GM19023 (cell line): Measurements from ENCODE around the gene SDR42E1.
"Not testable (repeated sequence)": the region's sequence is repeated elsewhere in the genome, so short reads cannot be mapped to it uniquely, and the experiment has no call there.

Experiments
- ATAC-seq: cut with Tn5 transposase; IDR thresholded peaks from one replicate; pipeline ENCODE4 v1.9.1; 2021; ENCODE audit warnings: mild to moderate bottlenecking, moderate library complexity; ENCODE audit not compliant: unreplicated experiment

Gene SDR42E1

DNA sequence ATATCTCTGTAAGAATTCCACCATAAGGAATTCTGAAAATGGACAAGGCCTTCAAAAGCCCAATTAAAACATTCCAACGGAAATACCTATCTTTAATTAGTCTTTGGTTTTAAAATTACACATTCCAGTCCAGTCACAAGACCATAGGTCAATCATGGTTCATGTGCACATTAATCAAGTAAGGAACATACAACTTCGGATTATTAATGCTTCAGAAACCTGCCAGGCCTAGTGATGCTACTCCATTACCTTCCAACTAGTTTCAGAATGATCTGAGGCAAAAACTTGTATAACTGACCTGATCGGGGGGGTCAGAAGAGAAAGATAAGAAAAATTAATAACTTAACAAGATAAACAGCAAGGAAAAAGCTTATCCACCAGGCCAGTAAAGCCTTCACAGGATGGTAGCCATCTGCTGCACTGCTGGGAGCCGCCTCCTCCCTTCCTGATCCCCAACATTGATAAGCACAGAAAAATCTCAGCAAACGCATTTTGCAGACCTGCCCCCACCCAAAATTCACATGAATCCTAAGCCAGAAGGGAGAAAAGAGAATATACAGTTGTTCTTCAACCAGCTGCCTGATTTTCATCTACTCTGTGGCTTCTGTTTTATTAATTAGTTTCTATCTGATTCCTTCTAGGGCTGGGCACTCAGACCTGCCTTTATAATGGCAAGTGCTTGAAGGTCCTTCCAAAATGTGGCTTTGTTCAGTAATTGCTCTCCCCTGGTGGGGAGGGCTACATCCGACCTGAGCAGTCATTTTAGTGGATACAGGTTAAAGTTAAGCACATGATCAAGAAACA, 6.0 kb downstream of the SDR42E1 start:
- no peak for ATAC-seq

DNA sequence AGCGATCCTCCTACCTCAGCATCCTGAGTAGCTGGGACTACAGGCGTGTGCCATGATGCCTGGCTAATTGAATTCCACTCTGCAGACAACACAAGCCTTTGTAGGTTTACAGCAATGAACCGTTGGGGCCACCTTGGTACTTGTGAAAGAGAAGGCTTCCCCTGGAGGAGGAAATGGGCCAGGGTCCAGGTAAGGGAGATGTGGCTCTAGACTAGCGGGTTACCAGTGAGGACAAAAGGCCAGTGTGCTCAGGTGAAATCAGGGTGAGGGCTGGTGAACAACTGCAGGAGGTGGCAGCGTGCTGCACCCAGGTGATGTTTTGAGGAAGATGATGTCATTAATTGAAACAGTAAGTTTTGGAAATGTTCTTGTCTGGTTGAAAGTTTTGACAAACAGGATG, 6.7 kb downstream of the SDR42E1 start:
- ATAC-seq: no peak

DNA sequence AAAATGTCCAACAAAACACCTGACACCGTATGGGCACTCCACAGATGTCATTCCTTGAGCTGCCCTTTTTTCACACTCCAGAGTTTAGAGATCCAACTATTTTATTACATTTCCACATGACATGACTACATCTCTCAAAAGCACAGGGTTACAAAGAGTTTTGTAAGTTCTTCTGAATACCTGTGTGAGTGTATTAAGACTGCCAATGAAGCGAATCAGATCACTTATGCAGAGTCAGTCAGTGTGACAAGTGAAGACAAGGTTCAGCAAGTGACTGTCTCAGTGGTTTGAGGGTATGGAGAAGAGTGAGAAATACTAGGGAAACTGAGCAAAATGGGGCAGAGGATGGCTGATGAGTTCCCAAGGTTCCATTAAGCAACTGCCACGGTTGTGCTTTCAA, 8.4 kb downstream of the SDR42E1 start:
- ATAC-seq: no peak

DNA sequence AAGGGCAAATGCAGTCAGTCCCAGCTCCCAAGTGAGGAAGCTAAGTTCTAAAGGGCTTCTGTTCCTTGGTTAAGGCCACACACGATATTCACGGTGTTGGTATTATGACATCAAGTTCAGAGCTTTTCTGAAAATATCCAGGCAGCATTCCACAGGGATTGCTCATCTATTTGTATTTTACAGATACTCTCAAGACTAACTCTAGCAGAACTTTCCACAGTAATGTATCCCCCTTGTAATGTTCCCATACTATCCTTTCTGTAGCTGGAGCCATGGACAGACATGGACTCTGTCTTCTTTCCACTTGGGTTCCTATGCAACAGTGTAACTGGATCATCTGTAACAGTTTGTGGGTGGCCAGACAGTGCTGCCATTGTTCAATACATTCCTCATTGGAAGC, 13.5 kb downstream of the SDR42E1 start:
- ATAC-seq: no peak

DNA sequence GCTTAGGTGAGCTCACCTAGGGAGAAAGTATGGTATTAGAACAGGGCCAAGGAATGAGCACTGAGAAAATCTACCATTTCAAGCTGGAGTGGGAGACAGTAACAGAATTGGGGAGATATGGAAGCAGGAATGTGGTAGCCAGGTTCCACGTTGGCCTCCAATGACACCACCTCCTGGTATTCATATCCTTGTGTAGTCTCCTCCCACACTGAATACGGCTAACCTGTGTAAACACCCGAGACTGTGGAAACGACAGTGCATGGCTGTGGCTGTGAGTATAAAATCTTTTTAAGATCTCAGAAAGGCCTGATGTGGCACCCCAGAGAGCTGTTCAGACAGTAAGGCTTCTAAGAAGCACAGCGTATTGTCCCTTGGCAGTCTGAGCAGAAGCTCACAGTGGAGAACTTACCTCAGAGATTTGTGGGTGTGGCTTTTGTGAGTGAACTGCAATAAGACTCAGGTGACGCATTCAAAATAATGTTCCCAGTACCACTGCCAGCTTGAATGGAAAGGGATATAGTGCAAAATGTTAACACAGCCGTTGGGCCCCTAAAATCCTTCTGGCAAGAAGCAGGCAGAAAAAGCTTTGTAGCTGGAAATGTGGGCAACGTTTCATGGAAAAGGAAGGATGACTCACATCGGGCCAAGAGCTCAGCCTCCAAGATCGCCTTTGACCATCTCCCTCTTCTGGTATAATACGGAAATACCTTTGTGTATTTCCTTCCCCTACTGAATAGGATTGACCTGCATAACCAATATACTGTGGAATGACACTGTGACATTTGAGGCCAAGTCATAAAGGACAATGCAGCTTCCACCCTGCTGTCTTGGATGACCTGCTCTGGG, 14.4 kb downstream of the SDR42E1 start:
- ATAC-seq: no peak

DNA sequence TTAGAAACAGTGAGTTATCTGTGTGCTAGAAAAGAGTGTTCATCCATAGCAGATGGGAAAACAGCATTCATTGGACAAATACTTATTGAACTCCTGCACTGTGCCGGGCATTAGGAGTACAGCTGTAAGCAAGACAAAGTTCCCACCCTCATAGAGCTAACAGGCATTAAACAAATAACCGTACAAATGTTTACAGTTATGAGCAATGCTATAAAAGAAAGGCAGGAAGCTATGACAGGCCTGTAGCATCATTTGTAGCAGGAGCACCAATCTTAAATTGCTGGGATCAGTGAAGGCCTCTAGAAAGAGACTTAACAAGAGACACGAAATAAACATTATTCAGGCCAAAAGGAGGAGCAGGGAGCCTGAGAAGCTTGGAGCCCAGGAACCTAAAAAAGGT, 15.6 kb downstream of the SDR42E1 start:
- no peak for ATAC-seq

DNA sequence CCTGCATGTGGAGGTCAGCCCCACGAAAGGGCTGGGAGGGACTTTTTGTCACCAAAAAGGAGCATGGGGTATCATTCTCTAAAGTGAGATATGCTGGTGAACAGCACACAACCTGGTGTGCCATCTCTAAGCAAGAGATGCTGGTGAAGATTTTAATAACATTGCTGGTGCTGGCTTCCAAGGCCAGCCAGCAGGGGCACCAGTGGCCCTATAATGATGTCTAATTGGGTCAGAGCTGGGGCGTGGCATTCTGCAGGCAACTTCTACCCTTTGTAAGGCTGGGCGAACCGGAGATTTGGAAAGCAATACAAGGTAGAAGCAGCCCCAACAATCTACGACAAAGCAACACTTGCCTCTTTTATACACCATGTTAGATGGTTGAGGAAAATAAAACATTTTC, 16.8 kb downstream of the SDR42E1 start:
- no peak for ATAC-seq

DNA sequence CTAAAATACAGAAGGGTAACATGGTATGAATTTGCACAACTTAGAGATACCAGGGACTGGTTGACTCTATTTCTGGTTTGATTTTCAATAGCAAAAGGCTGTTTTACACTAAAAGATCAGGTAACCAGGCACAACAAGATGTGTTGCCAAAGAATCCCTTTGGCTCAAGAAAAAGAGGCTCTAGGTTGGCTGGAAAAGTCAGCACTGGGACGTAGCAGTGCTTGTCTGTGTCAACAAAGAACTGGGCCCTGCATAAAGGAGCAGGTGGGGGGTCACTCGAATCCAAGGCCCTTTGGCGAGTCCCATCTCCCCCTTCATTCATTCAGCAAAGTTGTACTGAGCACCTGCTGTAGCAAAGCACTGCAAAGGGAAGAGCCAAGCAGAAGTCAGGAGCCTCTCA, 18.4 kb downstream of the SDR42E1 start:
- no peak for ATAC-seq

DNA sequence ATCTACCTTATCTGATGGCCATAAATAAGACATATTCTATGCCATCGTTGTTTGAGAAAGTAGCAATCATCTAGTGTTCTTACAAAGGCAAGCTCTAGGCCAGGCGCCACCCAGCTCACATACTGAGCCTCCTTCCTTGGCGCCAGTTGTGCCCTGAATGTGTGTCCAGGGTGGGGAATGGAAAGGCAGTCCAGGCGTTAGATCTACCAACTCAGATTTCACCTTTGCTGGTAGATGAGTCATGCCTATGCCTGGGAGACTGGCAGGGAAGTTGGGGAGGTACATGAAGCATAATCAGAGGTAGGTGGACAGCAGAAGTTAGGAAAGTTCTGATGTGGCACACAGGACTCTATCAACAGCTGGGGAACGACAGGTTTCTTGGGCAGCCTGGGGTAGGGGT, 23.6 kb downstream of the SDR42E1 start:
- ATAC-seq: no peak

DNA sequence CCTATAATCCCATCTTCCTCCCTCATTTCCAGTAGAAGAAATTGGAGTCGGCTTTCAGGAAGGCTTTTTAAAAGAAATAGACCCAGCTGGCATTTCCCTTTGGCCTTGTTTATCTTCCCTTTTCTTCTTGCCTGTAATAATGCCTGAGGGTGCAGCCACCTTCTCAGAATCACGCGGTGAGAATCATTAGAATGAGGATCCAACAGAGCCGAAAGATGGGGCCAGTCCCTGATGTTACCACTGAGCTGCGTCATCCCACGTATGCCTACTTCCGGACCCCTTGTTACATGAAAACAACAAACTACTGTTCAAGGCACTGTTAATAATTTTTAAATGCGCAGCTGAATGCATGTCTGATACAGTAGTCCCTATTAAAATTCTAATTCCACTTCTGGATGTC, 24.1 kb downstream of the SDR42E1 start:
- no peak for ATAC-seq

DNA sequence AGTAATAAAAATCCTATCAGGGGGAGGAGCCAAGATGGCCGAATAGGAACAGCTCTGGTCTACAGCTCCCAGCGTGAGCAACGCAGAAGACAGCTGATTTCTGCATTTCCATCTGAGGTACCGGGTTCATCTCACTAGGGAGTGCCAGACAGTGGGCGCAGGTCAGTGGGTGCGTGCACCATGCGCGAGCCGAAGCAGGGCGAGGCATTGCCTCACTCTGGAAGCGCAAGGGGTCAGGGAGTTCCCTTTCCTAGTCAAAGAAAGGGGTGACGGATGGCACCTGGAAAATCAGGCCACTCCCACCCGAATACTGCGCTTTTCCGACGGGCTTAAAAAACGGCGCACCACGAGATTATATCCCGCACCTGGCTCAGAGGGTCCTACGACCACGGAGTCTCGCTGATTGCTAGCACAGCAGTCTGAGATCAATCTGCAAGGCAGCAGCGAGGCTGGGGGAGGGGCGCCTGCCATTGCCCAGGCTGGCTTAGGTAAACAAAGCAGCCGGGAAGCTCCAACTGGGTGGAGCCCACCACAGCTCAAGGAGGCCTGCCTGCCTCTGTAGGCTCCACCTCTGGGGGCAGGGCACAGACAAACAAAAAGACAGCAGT, 33.8 kb downstream of the SDR42E1 start:
- not testable (repeated sequence) for ATAC-seq

DNA sequence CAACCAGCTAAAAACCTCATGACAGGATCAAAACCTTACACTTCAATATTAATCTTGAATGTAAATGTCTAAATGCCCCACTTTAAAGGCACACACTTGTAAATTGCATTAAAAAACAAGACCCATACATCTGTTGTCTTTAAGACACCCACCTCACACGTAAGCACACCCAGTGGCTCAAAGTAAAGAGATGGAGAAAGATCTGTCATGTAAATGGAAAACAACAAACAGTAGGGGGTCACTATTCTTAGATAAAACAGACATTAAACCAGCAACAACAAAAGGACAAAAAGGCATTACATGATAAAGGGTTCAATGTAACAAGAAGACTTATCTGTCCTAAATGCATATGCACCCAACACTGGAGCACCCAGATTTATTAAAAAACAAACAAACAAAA, 35.6 kb downstream of the SDR42E1 start:
- no peak for ATAC-seq

DNA sequence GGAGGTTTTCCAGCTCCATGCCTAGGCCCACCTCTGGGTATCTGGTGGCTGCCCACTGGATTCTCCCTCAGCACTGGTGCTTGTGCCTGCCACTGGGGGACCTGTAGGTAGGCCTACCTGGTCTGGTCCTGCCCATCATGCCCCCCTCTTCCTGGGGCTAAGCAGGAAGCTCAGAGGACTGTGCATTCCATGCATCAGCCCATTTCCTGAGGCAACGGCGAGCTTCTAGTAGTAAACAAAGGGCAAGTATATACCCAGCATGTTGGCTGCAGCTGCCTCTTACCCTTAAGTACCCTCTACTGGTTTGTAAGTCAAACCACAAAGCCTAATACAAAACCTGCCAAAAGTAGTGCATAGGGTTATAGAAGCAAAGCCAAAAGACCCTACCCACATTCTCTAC, 37.5 kb downstream of the SDR42E1 start:
- no peak for ATAC-seq

DNA sequence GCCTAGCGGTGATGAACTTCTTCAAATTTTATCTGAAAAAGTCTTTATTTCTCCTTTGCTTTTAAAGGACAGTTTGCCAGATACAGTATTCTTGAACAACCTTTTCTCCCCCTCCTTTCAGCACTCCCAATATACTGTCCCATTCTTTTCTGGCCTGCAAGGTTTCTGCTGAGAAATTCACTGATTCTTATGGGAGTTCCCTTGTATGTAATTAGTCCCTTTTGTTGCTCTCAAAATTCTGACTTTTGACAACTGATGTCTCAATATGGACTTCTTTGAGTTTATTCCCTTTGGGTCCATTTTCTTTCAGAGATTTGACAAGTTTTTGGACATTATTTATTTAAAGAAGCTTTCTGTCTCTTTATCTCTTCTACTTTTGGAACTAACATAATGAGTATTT, 39.4 kb downstream of the SDR42E1 start:
- no peak for ATAC-seq

DNA sequence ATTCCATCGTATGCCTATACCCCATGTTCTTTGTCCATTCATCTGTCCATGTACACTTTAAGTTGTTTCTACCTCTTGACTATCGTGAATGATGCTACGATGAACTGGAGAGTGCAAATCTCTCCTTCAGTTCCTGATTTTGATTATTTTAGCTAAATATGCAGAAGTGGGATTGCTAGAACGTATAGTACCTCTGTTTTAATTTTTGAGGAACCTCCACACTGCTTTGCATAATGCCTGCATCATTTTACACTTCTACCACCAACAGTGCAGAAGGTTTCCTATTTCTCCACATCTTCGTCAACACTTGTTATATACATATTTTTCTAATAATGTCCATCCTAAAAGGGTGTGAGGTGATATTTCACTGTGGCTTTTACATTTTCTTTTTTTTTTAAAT, 43.9 kb downstream of the SDR42E1 start:
- ATAC-seq: no peak

DNA sequence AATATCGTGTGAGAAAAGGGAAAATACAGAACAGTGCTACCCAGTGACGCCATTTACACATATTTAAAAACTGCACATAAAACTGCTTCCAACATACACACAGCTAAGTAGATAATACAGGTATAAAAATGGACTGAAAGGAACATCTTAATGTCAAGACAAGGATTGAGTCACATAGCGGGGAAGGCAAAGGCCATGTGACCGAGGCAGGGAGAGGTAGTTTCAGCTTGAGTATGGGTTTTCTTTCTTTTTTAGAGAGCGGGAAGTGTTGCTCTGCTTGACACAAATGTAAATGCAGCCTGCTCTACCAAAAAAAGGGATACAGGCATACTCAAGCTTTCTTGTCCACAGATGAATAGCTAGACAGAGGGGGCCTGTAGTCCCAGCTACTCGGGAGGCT, 46.5 kb downstream of the SDR42E1 start:
- ATAC-seq: no peak

DNA sequence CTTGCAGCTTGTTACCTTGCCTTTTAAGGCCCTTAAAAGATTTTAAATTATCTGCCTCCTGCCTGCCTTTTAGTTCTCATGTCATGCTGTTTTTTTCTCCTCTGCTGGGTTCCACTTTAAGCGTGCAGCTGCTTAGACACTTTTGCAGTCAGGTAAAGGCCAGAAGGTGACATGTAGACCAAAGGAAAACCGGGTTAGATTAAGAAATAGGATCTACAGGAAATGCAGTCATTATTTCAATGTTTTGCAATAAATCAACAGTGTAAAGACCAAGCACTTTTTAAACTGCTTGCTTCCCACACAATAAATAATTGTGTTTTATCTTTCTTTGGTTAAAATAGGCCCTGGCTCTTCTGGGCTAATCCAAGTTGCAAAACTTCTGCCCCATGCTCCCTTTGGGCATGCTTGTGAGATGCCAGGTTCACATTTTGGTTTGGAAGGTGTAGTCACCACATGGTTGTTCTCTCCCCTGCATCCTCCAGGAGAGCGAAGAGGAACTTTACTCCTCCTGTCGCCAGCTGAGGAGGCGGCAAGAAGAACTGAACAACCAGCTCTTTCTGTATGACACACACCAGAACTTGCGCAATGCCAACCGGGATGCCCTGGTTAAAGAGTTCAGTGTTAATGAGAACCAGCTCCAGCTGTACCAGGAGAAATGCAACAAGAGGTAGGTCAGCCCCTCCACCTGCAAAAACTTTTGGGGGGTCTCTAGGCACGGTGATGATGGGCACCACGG, 54.9 kb downstream of the SDR42E1 start:
- ATAC-seq: no peak

DNA sequence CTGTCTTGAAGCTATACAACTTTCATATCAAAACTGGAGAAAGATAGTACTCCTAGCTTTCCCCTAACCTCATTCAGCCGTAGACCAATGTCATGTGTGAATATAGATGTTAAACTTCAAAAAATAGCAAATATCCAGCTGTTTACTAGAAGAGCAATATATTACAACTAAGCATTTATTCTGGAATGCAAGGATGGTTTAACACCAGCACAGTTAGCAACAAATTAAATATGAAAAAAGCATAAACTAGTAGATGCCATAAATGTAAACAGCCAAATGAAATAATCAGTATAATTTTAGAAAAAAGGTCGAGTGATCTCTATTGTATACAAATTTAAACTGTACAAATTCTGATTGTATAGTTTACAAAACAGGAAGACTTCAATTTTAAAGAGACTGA, 59.7 kb downstream of the SDR42E1 start:
- no peak for ATAC-seq

DNA sequence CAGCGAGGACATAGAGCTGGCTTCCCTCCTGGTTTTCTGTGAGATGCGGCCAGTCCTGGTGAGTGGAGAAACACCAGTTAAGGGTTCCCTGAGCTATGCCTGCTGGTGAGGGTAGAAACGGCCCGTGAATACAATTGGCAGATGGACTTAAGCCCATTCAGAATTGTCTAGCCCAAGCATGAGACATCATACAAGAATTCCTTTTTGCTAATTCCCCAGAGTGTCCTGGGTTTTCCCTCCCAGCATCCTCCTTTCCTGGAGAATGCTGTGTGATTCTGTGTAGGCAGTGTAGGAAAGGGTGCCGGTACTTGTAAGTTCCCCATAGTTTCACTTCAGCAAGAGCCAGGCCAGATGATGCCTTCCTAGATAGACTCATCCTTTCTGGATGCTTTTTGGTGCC, 65.1 kb downstream of the SDR42E1 start:
- no peak for ATAC-seq

DNA sequence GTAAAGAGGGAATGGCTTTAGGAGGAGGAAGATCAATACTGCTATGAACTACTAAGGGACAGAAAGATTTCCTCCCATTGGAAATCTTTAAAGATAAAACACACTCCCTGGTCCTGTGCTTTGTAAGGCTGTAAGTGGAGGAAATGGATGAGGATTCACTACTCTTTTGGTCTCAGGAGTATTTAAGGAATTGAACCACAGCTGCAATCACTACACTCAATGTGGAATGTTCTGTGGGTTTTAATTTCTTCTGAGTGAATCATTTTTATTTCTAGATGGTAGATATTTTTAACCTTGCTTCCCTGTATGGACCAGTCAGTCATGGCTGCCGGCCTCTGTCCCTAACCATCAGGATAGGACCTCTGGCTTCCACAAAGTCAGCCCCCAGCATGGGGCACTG, 65.6 kb downstream of the SDR42E1 start:
- ATAC-seq: no peak

DNA sequence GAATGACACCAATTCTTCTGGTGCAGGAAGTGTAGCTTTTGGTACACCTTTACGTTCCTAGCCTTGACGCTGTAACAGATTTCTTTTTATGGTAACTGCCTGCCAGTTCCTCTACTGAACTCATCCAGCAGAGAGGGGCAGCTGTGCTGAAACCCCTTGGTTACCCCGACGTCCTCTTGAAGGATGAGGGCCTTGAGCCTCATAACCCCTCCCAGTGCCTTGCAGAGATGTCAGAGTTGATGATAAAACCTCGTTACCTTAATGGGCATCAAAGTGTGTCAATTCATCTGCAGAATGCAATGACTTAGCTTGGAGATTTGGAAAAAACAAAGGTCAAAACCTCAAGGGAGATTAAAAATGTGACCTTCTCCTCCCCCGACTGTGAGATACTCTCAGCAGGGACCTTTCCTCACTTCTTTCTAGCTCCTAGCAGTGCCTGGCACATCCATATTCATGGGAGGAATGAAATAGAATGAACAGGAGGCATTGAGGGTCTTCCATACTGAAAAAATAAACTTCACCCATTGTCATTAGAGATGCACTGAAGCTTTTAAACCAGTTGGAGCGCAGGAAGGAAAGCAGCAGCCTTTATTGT, 69.2 kb downstream of the SDR42E1 start:
- ATAC-seq: no peak
